ENCODE results near the gene BMP6.

BMP6 gene

DNA sequence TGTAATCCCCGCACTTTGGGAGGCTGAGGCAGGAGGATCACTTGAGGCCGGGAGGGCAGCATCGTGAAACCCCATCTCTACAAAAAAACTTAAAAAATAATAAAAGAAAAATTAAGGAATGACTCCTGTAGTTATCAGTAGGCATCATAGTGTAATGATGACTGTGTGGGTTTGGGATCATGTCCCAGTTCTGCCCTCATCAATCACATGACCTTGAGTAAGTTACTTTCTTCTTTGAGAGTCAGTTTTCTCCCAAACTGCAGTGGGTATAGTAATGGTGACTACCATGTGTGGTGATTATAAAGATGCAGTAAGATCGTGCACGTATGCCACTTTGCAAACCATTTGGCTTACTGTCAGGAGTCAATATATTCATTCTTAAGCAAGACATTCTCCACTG lies 95.5 kb downstream of the BMP6 start:
- TF ChIP-seq CTCF (IDR thresholded peaks at IDR 0.05), result no peak

DNA sequence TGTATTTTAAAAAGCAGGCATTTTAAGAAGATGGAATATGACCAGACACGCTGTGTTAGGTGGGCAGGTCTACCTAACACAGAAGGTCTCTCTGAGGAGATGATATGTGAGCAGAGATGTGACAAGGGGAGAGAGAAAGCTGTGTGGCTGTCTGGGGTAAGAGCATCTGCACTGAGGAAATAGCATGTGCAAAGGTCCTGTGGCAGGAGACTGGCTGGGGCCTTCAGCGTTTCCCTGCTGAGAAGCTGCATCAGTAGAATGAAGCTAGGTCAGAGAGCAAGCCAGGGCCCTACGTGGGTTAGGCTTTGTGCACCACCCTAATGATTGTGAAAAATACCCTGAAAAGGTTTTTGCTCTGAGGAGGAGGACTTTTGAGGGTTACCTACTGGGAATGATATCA lies 97.7 kb downstream of the BMP6 start:
- TF ChIP-seq CTCF (IDR thresholded peaks at IDR 0.05), result no peak

- no peak for TF ChIP-seq CTCF (IDR thresholded peaks at IDR 0.05)
Observed at GRCh38 chr6:7825986-7826385, 100.1 kb downstream of the BMP6 start.

GRCh38 chr6:7827142-7827541 lies 101.2 kb downstream of the BMP6 start:
- TF ChIP-seq CTCF (IDR thresholded peaks at IDR 0.05), result no peak

DNA sequence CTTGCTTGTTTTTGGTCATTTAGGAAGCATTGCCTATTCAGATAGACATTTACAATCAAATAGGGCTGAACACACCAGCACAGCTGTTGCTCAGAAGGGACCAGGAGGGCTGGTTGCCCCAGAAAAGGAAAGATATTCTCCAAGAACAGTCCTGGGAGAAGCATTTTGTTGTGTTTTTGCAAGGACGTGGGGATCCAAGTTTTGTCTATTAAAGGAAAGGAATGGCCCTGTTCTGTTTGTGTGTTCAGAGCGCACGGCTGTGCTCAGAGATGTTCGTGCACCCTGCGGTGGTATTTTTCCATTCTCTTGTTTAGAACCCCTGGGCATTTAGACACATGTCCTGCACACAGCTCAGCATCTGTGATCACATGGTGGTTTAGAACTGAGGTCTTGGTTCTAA lies 102.2 kb downstream of the BMP6 start:
- no peak for TF ChIP-seq CTCF (IDR thresholded peaks at IDR 0.05)

DNA sequence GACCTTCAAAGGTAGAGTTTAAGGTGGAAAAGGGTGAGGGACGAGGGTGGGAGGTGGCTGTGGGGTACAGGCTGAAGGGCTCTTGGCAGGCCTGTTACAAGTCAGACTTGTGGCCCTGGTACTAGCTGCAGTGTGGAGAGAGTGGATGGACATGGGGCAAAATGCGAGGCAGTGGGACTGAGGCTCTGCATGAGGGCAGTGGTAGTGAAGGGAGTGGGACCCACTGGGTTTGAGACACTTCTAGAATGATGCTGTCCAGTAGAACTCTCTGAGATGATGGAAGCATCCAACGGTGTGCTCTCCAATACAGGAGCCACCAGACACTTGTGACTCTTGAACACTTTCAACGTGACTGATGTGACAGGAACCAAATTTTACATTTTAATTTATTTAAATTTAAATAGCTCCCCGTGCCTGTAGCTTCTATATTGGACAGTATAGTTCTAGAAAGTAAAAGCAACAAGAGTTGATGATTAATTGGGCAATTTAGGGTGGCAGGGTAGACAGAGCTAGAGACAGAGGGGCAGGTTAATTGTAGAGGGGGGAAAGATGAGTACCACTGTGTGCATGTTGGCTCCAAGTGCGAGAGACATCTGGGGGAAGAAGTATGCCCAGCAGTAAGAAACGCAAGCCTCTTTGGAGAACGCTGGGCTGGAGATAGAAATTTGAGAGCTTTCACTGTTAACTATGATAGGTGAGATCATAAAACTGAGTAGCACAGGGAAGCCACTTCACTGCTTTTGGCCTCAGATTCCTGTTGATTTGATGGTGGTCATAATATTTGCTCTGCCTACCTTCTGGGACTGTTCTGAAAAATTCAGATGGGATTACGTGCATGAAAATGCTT lies 107.2 kb downstream of the BMP6 start:
- no peak for TF ChIP-seq CTCF (IDR thresholded peaks at IDR 0.05)

- no peak for TF ChIP-seq CTCF (IDR thresholded peaks at IDR 0.05)
Observed at GRCh38 chr6:7833751-7834070, 107.8 kb downstream of the BMP6 start.

Measured in LNCAP (cell line).